GM06990 (cell line): Measurements from ENCODE around the gene KCNK7.

Source experiments
- DNase-seq: peaks from one replicate; pipeline ENCODE4 v3.0.0-alpha.2; 2011; ENCODE audit not compliant: insufficient read length; ENCODE audit errors: extremely low read depth
- H3K27me3 ChIP-seq: replicated peaks from 2 replicates; pipeline ENCODE4 v1.6.0; 2011; ENCODE audit warnings: low read length; ENCODE audit not compliant: control insufficient read depth, insufficient read depth
- H3K36me3 ChIP-seq: 2 replicates; pipeline ENCODE4 v1.5.1; 2011; ENCODE audit warnings: low read length; ENCODE audit not compliant: control insufficient read depth, insufficient read depth
- H3K4me3 ChIP-seq: replicated peaks from 2 replicates; pipeline ENCODE4 v1.5.1; 2011; ENCODE audit warnings: low read depth, mild to moderate bottlenecking, control low read depth, low read length
- CTCF ChIP-seq: IDR thresholded peaks from 2 replicates; pipeline ENCODE4 v1.5.1; 2011; ENCODE audit warnings: low read length, control low read depth, mild to moderate bottlenecking, inconsistent platforms; ENCODE audit not compliant: insufficient read depth, poor library complexity, severe bottlenecking

KCNK7 gene

GRCh38 chr11:65588199-65589054 lies 7.2 kb downstream of the KCNK7 start:
- peaks cover 34% of the 10 kb centered on the region for H3K36me3 ChIP-seq
- H3K27me3 ChIP-seq, result no peaks in the 10 kb centered on the region

GRCh38 chr11:65586676-65587075 lies 8.9 kb downstream of the KCNK7 start:
- peaks cover 28% of the 10 kb centered on the region for H3K36me3 ChIP-seq
- no peak for DNase-seq
- H3K4me3 ChIP-seq, result no peak overlapping the region; the same call in 1 of the 2 replicates
- H3K27me3 ChIP-seq, result no peaks in the 10 kb centered on the region
- no peak for TF ChIP-seq CTCF

More at GRCh38 chr11:65588199-65589054, 7.2 kb downstream of the KCNK7 start:
- peak; percentile 93 for DNase-seq
- peak overlapping the region; percentile 50 for H3K4me3 ChIP-seq
- peak; percentile 93 for TF ChIP-seq CTCF

GRCh38 chr11:65586247-65586630 lies 9.4 kb downstream of the KCNK7 start:
- no peak for TF ChIP-seq CTCF
- no peak overlapping the region for H3K4me3 ChIP-seq
- no peaks in the 10 kb centered on the region for H3K27me3 ChIP-seq
- DNase-seq, result no peak
- peaks cover 32% of the 10 kb centered on the region for H3K36me3 ChIP-seq

- Histone ChIP-seq H3K27me3 (no peaks in the 10 kb centered on the region), H3K4me3 (no peak overlapping the region), H3K36me3 (peaks cover 38% of the 10 kb centered on the region)
- no peak for DNase-seq
- no peak for TF ChIP-seq CTCF
Observed at GRCh38 chr11:65585396-65586246, 10.0 kb downstream of the KCNK7 start.

- Histone ChIP-seq H3K4me3 (no peak overlapping the region), H3K27me3 (no peaks in the 10 kb centered on the region), H3K36me3 (peaks cover 39% of the 10 kb centered on the region)
- DNase-seq, result no peak
- TF ChIP-seq CTCF, result no peak
Observed at GRCh38 chr11:65584723-65585171, 10.9 kb downstream of the KCNK7 start.
